G401 (cell line): ENCODE measurements around the gene DHX16. TPM values are rescaled to one million over a fixed set of nuclear protein-coding genes. Genes with fewer than 3 reads are reported as not detected.
A peak's percentile ranks its signal among the peaks of the same experiment; 100 is the strongest.

ENCODE experiments used
- DNase-seq: peaks from one replicate; pipeline ENCODE4 v3.0.0-alpha.2; 2015; ENCODE audit warnings: low spot score
- in situ Hi-C: cut with HindIII; loops from 2 replicates; pipeline ENCODE4 v1.10.0; 2016; ENCODE audit warnings: low sequenced_read_pairs, mixed read lengths
- total RNA-seq: library from RNA; depleted of rRNA; stranded (reverse); fragments of >200 nt; shearing (Covaris generic); gene quantifications from 2 replicates; pipeline ENCODE4 v1.2.3, GENCODE V29; 2014; rRNA removed

DHX16 gene
- total RNA-seq, 1 experiment from 2014 or later: 73.2 TPM

GRCh38 chr6:30614044-30614842, 58.6 kb downstream of the DHX16 start:
- in situ Hi-C loops: no loop called here
- peak; percentile 61 for DNase-seq

- DNase-seq: no peak
- in situ Hi-C loops: no loop called here
These were observed 59.4 kb downstream of the DHX16 start for GRCh38 chr6:30613251-30614043.

- in situ Hi-C loops: no loop called here
- peak; percentile 24 for DNase-seq
These were observed 60.0 kb downstream of the DHX16 start for GRCh38 chr6:30612687-30613248.

GRCh38 chr6:30612213-30612612, 60.6 kb downstream of the DHX16 start:
- in situ Hi-C loops: no loop called here
- DNase-seq: peak; percentile 54

- DNase-seq: no peak
- in situ Hi-C loops: no loop called here
These were observed 61.0 kb downstream of the DHX16 start for GRCh38 chr6:30611856-30612194.

- DNase-seq: no peak
- in situ Hi-C loops: no loop called here
These were observed 61.5 kb downstream of the DHX16 start for GRCh38 chr6:30611150-30611855.

GRCh38 chr6:30610065-30610464, 62.7 kb downstream of the DHX16 start:
- DNase-seq: no peak
- in situ Hi-C loops: no loop called here

GRCh38 chr6:30603961-30604360, 68.8 kb downstream of the DHX16 start:
- DNase-seq: no peak
- in situ Hi-C loops: no loop called here

Other genes starting within 250 kb of the DHX16 start
- 116 and 118 TPM in 2 replicates for gene HLA-E, start 183.5 kb downstream of the DHX16 start, total RNA-seq
- gene GNL1, start 116.5 kb downstream of the DHX16 start, total RNA-seq: 102 and 129 TPM in 2 replicates
- gene PRR3, start 115.7 kb downstream of the DHX16 start, total RNA-seq: 3.4 and 5.9 TPM in 2 replicates
- 41.9 and 83.7 TPM in 2 replicates for gene ABCF1, start 101.6 kb downstream of the DHX16 start, total RNA-seq
- 6.8 and 14.4 TPM in 2 replicates for gene PPP1R10, start 55.8 kb downstream of the DHX16 start, total RNA-seq
- 38.3 and 47.5 TPM in 2 replicates for gene MRPS18B, start 55.2 kb downstream of the DHX16 start, total RNA-seq
- gene ATAT1, start 46.1 kb downstream of the DHX16 start, total RNA-seq: 0.68 and 1.7 TPM in 2 replicates
- 5.3 and 11.7 TPM in 2 replicates for gene C6orf136, start 25.9 kb downstream of the DHX16 start, total RNA-seq
- 53.7 and 54.3 TPM in 2 replicates for gene PPP1R18, start 13.6 kb upstream of the DHX16 start, total RNA-seq
- 2.6 and 8.8 TPM in 2 replicates for gene NRM, start 18.0 kb upstream of the DHX16 start, total RNA-seq
- gene MDC1, start 44.3 kb upstream of the DHX16 start, total RNA-seq: 2.5 and 14.3 TPM in 2 replicates
- gene TUBB, start 47.3 kb upstream of the DHX16 start, total RNA-seq: 456 and 575 TPM in 2 replicates
- 170 and 172 TPM in 2 replicates for gene FLOT1, start 69.7 kb upstream of the DHX16 start, total RNA-seq
- gene IER3, start 71.5 kb upstream of the DHX16 start, total RNA-seq: 257 and 297 TPM in 2 replicates
- 131 and 141 TPM in 2 replicates for gene DDR1, start 211.5 kb upstream of the DHX16 start, total RNA-seq
- gene GTF2H4, start 235.2 kb upstream of the DHX16 start, total RNA-seq: 46.2 and 51.9 TPM in 2 replicates
- 74.5 and 105 TPM in 2 replicates for gene VARS2, start 241.2 kb upstream of the DHX16 start, total RNA-seq